Glomerular endothelial cell (primary cell): ENCODE data around the gene ALDH4A1. TPM values are rescaled to one million over a fixed set of nuclear protein-coding genes. Genes with fewer than 3 reads are reported as not detected.

Source experiments
- DNase-seq: peaks from one replicate; pipeline ENCODE4 v3.0.0-alpha.2; 2011; ENCODE audit warnings: low read depth, low spot score; ENCODE audit errors: extremely low read depth
- total RNA-seq: library from RNA; depleted of rRNA; stranded (reverse); fragments of >200 nt; gene quantifications from 2 replicates; pipeline ENCODE4 v1.2.3, GENCODE V29; 2015

Gene ALDH4A1
- total RNA-seq, 1 donor from 2014 or later: 14.8 TPM

DNA sequence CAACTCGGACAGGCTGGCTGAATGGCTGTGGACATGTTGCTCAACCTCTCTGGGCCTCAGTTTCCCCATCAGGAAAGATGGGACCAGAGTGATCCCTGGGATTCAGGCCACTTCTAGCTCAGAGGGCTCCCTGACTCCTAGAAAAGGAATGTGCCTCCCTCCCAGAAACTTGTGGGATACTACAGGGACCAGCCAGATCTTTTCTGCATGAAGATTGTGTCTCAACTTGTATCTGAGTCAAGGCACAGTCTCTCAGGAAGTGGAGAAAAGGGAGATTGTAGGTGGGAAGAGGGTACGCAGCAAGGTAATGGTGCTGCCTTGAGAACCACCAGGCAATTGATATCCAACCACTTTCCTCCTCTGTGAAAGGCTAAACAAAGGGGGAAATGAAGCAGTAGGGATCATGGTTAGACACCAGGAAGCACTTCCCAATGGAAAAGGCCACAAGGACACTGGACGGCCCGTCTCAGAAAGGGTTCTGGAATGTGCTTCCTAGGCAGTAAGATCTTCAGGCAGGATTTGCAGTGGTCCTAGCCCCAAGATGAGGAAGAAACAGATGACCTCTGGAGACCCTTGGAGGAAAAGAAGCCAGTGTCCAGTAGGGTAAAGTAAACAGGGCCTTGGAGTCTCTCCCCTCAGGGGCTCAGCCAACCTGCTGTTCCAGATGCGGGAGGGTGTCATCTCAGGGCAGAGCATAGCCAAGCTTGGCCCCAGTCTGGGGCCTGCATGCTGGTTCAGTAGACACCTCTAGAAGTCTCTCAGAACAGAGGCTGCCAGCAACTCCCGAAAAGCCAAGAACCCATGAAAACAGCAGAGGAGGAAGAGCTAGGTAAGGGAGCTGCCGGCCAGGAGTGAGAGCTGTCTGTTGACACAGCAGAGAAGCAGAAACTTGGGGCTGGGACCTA, 37.3 kb upstream of the ALDH4A1 start:
- DNase-seq: no peak

DNA sequence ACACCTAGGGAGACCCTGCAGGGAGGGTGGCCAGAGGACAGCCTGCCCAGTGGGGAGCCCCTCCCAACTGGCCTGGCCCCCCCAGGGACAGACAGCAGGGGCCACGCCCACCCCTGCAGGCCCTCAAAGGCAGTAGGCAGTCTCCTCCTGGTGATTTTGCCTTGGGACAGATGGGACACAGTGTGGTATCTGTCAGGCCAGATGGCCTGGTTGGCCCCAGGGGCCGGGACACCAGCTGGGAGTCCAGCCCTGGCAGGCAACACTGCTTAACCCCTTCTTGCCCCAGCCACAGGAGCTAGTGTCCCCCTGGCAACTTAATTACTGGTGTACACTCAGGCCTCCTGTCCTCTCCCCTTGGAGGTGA, 36.3 kb upstream of the ALDH4A1 start:
- DNase-seq: no peak

DNA sequence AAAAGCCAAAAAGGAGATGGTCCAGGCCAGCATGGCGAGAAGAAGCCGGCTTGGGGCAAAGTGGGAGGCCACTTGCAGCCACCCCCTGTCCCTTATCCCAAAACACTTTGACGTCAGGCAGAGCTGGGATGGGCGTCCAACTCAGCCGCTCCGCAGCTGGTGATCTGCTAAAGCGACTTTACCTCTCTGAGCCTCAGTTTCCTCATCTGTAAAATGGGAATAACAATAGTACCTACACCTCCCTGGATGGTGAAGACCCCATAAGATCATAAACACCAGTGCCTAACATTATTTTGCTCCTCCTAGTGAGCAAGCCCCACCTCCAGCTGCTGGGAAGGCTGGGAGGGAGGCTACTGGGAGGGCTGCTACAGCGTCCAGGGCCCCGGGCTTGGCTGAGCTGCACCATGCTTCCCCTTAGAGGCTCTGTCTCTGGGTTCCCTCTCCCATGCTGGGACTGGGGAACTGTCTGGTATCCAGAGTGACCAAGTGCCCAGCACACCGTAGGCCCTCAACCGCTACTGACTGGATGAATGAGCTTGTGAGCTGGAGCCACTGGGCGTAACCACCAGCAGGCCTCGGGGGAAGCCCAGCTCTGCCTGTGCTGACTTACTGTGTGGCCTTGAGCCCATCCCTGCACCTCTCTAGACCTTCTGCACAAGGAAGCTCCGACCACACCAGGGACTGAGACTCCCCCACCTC, 35.8 kb upstream of the ALDH4A1 start:
- DNase-seq: no peak

DNA sequence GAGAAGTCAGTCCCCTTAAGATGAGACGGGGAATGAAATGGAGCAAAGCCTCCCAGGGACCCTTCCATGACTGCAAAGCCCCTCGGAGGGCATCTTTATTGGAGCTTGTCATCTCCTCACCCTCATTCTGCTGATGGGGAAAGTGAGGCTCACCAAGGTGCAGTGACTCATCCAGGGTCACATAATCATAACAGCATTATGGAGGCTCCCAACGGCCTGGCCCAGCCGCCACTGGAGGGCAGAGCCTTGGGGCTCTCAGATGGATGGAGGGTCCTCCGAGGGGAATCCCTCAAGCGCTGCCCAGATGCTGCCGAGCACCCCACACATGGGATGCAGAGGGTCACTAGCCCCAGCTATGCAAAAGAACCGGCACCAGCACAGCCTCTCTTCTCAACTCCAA, 35.2 kb upstream of the ALDH4A1 start:
- DNase-seq: no peak

DNA sequence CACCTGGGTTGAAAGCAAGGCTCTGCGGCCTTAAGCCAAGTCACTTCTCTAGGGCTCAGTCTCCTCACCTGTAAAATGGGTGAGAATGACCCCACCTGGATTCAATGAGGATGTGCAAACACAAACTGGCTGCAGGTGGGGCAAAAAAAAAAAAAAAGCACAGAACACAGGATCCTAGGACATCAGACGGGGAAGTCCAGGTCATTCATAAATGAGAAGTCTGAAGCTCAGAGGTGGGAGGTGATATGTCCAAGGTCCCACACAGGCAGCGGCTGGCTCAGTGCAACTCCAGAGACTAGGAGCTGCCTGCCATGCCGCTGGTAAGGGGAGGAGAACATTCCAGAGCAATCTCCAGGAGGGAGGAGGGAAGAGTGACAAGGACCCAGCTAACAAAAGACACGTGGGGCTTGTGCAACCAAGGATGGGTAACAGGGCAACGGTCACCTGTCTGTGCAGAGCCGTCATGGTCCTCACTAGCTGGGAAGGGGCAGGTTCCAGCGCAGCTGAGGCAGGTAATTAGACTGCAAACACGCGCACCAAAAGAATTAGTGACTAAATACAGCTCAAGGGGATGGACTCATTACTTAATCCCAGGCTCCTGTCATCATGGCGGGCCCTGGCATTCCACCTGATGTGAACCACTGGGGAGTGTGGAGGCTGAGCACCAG, 34.6 kb upstream of the ALDH4A1 start:
- DNase-seq: no peak

DNA sequence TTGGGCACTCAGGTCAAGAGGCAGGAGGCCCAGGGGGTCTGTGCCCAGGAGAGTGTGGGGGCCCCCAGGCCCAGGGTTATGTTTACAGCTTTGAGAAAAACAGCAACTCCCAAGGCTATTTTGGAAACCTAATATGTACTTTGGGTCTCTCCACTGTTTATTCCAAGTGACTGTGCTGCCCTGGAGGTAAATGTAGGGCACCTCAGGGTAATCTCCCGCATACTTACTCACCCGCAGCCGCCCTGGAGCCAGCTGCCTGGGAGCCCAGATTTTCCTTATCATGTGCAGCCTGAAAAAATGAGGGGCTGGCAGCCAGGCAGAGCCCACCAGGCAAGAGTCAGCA, 34.1 kb upstream of the ALDH4A1 start:
- no peak for DNase-seq

DNA sequence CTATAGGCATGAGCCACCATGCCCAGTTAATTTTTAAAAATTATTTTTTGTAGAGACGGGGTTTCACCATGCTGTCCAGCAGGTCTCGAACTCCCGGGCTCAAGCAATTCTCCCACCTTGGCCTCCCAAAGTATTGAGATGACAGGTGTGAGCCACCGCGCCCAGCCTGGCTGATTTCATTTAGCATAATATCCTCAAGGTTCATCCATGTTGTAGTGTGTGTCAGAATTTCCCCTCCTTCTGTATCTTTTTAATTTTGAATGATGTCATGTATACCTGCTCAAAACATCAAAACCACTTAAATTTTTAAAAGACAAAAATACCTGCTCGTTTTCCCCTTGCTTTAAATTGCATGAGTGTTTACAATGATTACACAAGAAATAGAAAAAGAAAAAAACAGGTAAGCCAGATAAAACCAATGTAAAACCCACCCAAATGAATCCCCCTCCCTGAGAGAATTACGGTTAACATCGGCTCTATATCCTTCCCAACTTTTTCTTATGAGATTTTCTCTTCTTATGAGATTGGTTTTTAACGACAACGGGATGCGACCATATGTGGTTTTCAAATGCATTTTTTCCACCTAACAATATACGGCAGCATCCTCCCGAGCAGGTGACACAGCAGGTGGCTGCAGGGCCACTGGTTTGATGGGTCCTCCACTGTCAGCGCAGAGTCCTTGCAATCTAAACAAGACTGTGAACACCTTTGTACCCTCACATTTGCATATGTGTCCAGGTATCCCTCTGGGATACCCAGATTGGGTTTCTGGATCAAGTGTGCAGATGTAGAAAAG, 32.0 kb upstream of the ALDH4A1 start:
- DNase-seq: no peak

DNA sequence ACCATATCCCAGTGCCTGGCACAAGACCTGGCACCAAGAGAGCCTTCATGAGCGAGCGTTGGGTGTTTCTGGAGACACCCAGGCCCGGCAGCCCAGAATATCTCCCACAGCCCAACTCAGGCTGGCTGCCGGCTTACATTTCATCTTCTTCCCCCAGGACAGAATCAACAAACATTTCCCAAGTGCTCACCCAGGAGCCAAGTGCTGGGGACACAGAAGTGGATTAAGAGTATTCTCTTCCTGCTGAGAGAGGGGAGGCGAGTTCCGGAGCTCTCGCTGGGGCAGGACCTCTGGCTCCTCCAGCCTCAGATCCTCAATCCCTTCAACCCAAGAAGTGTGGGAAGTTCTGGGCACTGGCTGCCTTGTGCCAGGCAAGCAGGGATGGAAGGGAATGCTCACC, 30.5 kb upstream of the ALDH4A1 start:
- no peak for DNase-seq

DNA sequence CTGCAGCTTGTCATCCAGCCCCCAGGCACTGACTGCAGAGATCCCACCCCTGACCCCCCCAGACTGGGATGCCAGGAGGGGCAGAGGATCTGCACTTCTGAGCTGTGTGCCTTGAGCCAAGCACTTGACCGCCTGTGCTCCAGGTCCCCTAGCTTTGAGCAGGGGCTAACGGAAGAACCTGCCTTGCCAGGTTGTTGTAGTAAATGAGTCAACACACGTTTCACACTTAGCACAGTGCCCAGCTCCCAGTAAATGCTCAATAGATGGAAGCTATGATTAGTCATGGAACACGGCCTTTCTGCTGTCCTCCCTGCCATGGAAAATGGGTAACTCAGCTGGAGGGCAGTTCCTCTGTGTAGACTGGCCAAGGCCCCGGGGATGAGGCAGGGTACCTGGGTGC, 30.0 kb upstream of the ALDH4A1 start:
- no peak for DNase-seq

DNA sequence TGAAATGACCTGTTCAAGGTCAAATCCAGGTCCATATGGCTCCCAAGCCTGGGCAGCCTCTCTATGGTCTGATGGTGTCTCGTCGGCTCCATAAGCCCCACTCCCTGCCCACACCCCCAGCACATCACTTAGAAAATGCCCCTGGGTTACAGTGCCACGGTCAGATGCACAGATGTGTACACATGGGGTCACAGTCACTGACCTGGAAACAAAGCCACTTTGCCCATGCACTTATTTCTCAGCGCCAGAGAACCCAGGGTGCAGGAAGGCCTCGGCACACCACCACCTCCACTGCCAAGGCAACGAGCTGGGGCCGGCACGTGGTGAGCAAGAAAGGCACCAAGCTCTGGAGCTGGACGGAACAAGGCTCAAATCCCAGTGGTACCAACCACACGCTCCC, 29.4 kb upstream of the ALDH4A1 start:
- no peak for DNase-seq

DNA sequence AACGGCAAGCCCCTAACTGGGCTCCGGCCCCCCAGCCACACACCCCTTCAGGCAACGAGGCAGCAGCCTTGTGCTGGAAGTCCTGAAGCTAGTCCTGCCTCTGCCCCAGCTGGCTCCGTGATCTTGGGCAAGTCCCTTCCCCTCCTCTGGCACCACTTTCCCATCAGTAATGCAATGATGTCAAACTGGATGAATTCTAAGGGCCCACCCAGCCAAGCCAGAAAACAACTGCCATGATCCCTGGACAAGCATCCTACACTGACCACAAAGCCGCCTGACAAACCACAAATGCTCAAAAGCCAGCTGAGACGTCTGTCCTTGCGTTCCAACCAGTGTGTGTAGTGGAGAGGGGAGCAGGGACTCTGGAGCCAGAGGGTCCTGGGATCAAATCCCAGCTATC, 27.3 kb upstream of the ALDH4A1 start:
- DNase-seq: no peak

DNA sequence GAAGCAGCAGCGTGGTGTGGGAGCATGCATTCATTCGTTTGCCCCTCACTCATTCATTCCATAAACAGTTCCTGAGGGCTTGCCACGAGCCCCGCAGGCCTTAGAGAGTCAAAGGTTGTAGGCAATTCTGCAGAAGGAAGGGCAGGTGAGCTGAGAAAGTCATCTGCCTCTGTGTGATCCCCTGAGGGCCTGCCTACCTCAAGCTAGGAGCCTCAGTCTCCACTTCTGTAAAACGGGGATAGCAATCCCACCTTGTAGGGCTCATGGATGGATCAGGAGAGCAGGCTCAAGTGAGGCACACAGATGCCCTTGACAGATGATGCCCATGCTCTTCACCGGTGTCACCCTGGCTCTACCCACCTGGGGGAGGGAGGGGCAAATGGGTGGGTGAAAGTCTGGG, 26.6 kb upstream of the ALDH4A1 start:
- DNase-seq: no peak

DNA sequence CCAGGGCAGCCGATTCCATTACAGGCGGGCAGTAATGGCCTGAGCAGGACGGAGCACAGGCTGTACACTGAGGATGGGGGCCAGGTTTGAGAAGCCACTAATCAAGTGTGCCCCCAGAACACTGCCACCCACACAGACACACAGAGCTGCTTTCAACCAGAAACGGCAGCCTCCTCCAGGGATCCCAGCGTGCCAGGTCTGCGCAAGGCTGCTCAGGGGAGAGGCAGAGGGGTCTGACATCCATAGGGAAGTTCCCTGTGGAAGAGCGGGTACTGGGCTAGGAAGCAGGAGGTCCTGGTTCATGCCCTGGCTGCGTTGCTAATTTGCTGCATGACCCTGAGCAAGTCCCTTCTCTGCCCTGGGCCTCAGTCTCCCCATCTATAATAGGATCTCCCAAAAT, 26.1 kb upstream of the ALDH4A1 start:
- no peak for DNase-seq

DNA sequence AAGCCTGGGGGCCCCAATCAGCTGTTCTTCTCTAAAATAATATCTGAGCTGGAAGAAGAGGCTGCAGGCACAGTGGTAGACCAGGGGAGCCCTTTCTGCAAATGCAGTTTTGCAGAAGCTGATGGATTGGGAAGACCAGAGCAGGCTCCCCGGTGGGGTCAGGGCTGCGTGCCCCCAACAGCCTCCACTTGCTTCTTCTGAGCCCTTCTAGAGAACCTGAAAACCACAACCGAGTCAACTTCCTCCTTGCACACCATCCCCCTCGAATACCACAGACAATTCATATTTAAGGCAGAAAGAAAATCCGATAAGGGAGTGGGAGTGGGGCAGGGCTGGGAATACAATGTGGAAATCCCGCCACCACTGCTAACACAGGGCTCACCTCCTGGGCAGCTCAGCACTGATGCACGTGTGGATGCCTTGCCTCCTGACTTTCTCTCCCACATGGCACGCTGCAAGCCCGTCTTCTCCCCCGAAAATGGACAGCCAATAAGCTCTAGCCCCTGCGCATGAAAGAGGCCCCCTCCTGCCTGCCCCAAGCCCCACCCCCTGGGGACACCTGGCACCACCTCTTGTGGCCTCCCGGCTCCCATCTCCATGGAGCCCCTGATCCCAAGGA, 25.4 kb upstream of the ALDH4A1 start:
- no peak for DNase-seq

DNA sequence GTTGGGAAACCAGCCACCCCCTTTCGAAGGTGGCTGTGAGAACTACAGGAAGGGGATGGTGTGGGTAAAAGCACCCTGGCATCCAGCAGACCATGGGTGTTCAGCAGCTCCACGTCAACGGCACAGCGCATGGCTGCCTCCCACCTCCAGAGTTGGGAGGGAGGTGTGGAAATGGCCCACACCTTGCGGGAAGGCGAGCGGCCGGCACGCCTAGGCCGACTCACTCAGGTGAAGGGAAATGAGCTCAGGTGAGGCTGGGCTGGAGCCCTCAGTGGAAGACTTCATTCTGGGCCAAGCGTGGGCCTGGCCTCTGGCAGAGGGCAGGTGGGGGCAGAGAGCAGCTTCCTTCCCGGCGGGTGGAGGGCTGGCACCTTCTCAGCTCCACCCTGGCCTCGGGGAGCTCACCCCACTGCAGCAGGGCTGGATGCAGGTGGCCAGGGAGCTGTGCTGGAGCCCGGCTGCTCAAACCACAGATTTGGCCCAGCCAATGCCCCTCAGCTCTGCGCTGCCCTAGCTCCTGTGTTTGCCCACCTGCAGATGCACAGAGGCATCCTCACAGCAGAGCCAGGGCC, 24.8 kb upstream of the ALDH4A1 start:
- DNase-seq: no peak

DNA sequence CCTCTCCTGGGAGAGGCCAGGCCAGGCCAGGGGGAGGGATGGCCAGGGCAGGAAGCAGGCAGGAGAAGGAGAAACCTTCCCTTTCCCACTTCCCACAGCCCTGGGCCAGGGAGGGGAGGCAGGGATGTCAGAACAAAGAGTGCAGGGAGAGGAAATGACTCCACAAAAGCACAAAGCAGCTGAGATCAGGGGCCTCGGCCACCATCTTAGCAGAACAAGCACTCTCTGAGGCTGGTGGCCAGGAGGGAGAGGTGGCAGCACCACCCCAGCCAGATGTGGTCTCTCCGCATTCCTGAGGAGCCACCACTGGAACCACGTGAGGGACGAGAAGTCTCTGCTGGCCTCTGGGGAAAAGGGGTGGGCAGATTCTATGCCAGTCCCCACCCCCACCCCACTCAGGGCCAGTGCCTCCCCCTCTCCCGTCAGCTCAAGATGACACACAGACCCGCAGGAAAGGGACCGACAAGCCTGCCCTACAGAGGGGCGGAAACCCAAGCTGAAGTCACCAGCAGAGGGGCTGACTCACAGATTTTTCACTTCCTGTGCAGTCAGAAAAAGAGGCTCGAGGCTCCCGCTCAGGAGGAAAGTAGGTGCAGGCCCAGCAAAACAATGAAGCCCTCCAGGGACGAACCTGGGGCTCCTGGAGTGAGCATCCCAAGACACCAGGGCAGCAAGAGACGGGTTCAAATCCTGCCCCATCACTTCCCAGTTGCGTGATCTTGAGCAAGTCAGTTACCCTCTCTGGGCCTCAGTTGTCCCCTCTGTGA, 24.1 kb upstream of the ALDH4A1 start:
- DNase-seq: peak; percentile 86

DNA sequence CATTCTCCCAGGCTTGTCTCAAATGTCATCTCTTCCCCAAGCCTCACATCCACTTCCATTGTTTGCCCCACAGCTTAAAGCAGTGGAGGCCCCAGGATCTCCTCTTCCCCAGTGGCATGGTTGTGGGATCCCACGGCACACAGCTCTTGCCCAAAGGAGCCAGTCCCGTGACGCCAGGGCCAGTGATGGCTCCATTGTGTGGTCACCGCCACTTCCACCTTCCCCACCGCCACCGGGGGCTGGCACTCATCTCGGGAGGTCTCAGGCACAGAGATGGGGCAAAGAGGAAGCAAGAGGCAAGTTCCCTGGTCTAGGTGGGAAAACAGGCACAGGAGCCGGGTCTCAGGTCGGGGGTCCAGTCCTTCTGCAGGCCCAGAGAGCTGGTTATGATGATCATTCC, 22.9 kb upstream of the ALDH4A1 start:
- DNase-seq: no peak

DNA sequence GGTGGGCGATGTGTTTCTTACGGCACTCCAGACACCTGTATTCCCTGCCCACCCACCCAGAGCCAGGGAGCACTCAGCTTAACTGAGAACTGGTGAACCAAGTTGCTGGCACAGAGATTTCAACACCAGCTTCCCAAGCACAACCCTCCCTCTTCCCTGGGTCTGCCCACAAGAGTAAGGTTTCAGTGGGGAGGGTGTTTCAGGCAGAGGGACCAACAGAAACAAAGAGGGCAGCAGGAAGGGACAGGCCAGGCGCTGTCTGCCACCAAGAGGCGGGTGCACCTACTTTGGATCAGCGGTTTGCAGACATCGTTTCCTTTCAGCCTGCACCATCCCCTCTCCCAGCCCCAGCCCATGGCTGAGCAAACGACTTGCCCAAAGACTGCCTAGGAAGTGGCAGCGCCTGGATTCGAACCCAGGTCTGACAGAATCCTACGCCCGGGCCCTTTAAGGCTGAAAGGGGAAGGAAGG, 21.9 kb upstream of the ALDH4A1 start:
- no peak for DNase-seq

DNA sequence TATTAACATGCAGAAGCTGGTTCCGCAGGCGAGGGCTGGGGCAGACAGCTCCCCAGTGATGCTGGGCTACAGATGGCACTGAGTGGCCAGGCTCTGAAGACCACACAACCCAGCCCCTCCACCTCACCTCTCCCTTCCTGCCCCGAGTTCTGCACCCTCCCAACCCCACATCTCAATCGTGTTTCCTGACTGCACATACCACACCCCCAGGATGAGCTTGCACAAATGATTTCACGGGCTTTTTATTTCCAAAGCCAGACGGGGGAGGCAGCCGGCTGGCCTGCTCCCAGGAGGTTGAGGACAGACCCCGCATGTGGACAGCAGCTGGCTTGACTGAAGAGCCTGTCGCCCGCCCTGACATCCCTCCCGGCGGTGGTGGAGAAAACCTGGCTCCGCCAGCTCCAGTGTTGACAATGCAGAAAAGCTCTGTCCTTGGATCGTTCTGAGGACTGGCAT, 21.4 kb upstream of the ALDH4A1 start:
- no peak for DNase-seq
